HepG2 (cell line): ENCODE measurements around the gene MSMO1. TPM values are rescaled to one million over a fixed set of nuclear protein-coding genes. Genes with fewer than 3 reads are reported as not detected.

Experiments
- ATF6 ChIP-seq: sonication (generic); formaldehyde crosslinking; conservative IDR thresholded peaks from 2 replicates; pipeline ENCODE4 v1.4.0; 2020; ENCODE audit warnings: missing genetic modification reagents
- DNMT1 ChIP-seq: sonication (generic); formaldehyde crosslinking; IDR thresholded peaks from 2 replicates; pipeline ENCODE4 v1.5.1; 2020; ENCODE audit warnings: mild to moderate bottlenecking, missing genetic modification reagents
- FOXA3 ChIP-seq: IDR thresholded peaks from 2 replicates; pipeline ENCODE4 v1.6.1; 2016; ENCODE audit warnings: missing genetic modification reagents, missing compliant biosample characterization
- HES4 ChIP-seq: sonication (generic); formaldehyde crosslinking; IDR thresholded peaks from 2 replicates; pipeline ENCODE4 v1.9.0; 2021; ENCODE audit warnings: mild to moderate bottlenecking, missing genetic modification reagents, borderline replicate concordance
- MLLT10 ChIP-seq: sonication (generic); formaldehyde crosslinking; IDR thresholded peaks from 2 replicates; pipeline ENCODE4 v1.4.0; 2020; ENCODE audit warnings: missing genetic modification reagents
- PHF8 ChIP-seq: sonication (generic); formaldehyde crosslinking; IDR thresholded peaks from 2 replicates; pipeline ENCODE4 v1.5.0; 2020; ENCODE audit warnings: missing genetic modification reagents
- RXRA ChIP-seq: sonication (generic); formaldehyde crosslinking; IDR thresholded peaks from 2 replicates; pipeline ENCODE4 v1.5.1; 2020; ENCODE audit warnings: missing genetic modification reagents
- SPEN ChIP-seq: sonication (generic); formaldehyde crosslinking; IDR thresholded peaks from 2 replicates; pipeline ENCODE4 v1.5.1; 2020; ENCODE audit warnings: low read depth, mild to moderate bottlenecking, missing genetic modification reagents
- ZNF260 ChIP-seq: sonication (generic); formaldehyde crosslinking; IDR thresholded peaks from 2 replicates; pipeline ENCODE4 v1.4.0; 2020; ENCODE audit warnings: missing genetic modification reagents, low read depth, mild to moderate bottlenecking, borderline replicate concordance
- ZNF720 ChIP-seq: sonication (generic); formaldehyde crosslinking; IDR thresholded peaks from 2 replicates; pipeline ENCODE4 v1.4.0; 2020; ENCODE audit warnings: missing genetic modification reagents
- ZNF737 ChIP-seq: sonication (generic); formaldehyde crosslinking; IDR thresholded peaks from 2 replicates; pipeline ENCODE4 v1.5.0; 2020; ENCODE audit warnings: missing genetic modification reagents, mild to moderate bottlenecking, borderline replicate concordance
- ZNF878 ChIP-seq: sonication (generic); formaldehyde crosslinking; IDR thresholded peaks from 2 replicates; pipeline ENCODE4 v1.8.1; 2023; ENCODE audit warnings: mild to moderate bottlenecking, missing genetic modification reagents, moderate library complexity
- polyA plus RNA-seq, 8 experiments: library from polyadenylated mRNA; depleted of rRNA in 3 of 8; stranded (reverse) in 7 of 8; unstranded in 1 of 8; fragments of >200 nt; fragmentation: Illumina TruSeq in 4 of 8; extraction: Trizol in 4 of 8; gene quantifications; 2 replicates each; pipeline versions ENCODE4 v1.2.1 to v1.2.3, GENCODE V29; 2011 to 2016; ENCODE audit warnings: low read depth in 4 of 8, missing spikeins in 1 of 8, mixed read lengths in 1 of 8; ENCODE audit not compliant: insufficient read depth in 1 of 8
- total RNA-seq, 5 experiments: library from RNA; depleted of rRNA; stranded (reverse); fragments of >200 nt; fragmentation: Illumina TruSeq; extraction: Trizol; gene quantifications; 2 replicates each; pipeline ENCODE4 v1.2.3, GENCODE V29; 2016; ENCODE audit warnings: low read depth in 1 of 5
- TF ChIP-seq, protein P1 (sequence below): sonication (generic); formaldehyde crosslinking; IDR thresholded peaks from 2 replicates; pipeline ENCODE4 v1.5.0; 2020; ENCODE audit warnings: mild to moderate bottlenecking, missing genetic modification reagents
- TF ChIP-seq, protein P2 (sequence below): sonication (generic); formaldehyde crosslinking; IDR thresholded peaks from 2 replicates; pipeline ENCODE4 v1.4.0; 2020; ENCODE audit warnings: missing genetic modification reagents, mild to moderate bottlenecking, borderline replicate concordance

MSMO1 gene
- total and polyA plus RNA-seq, 2 of the 13 experiments (the other 11 are each of a cell fraction or from before 2014, with no cell fraction given) = 98.1 to 216 TPM

DNA sequence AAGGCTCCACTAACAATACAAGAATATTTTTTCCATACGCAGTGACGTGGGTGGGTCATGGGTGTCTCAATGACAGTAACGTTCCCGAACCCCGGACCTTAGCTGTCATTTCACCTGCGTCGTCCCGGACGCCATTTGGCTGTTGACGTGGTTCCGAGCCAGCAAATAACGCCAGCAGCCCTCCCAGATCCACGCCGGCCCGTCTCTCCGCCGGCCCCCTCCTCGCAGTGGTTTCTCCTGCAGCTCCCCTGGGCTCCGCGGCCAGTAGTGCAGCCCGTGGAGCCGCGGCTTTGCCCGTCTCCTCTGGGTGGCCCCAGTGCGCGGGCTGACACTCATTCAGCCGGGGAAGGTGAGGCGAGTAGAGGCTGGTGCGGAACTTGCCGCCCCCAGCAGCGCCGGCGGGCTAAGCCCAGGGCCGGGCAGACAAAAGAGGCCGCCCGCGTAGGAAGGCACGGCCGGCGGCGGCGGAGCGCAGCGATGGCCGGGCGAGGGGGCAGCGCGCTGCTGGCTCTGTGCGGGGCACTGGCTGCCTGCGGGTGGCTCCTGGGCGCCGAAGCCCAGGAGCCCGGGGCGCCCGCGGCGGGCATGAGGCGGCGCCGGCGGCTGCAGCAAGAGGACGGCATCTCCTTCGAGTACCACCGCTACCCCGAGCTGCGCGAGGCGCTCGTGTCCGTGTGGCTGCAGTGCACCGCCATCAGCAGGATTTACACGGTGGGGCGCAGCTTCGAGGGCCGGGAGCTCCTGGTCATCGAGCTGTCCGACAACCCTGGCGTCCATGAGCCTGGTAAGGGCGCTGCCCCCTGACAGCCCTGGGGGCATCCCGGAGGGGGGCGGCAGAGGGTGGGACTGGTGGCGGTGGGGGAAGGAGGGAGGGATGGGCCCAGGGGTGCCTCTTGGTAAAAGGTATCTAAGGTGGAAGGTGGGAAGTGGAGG, 51.5 kb downstream of the MSMO1 start, which contains the start of gene CPE (continued):
- TF ChIP-seq DNMT1 (CRISPR knock-in tag) = no peak
- TF ChIP-seq SPEN (CRISPR knock-in tag) = peak; percentile 36; the same call in 1 of the 2 replicates
- peak; percentile 67 for TF ChIP-seq FOXA3 (CRISPR knock-in tag)
- TF ChIP-seq MLLT10 (CRISPR knock-in tag) = no peak
- no peak for TF ChIP-seq ZNF720
- TF ChIP-seq ZNF737 (CRISPR knock-in tag) = no peak
- peak; percentile 66; the same call in 1 of the 2 replicates for TF ChIP-seq RXRA (CRISPR knock-in tag)
- TF ChIP-seq, protein P1, sequence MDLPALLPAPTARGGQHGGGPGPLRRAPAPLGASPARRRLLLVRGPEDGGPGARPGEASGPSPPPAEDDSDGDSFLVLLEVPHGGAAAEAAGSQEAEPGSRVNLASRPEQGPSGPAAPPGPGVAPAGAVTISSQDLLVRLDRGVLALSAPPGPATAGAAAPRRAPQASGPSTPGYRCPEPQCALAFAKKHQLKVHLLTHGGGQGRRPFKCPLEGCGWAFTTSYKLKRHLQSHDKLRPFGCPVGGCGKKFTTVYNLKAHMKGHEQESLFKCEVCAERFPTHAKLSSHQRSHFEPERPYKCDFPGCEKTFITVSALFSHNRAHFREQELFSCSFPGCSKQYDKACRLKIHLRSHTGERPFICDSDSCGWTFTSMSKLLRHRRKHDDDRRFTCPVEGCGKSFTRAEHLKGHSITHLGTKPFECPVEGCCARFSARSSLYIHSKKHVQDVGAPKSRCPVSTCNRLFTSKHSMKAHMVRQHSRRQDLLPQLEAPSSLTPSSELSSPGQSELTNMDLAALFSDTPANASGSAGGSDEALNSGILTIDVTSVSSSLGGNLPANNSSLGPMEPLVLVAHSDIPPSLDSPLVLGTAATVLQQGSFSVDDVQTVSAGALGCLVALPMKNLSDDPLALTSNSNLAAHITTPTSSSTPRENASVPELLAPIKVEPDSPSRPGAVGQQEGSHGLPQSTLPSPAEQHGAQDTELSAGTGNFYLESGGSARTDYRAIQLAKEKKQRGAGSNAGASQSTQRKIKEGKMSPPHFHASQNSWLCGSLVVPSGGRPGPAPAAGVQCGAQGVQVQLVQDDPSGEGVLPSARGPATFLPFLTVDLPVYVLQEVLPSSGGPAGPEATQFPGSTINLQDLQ (CRISPR knock-in tag) = no peak
- TF ChIP-seq PHF8 (CRISPR knock-in tag) = peak; percentile 83
- TF ChIP-seq, protein P2, sequence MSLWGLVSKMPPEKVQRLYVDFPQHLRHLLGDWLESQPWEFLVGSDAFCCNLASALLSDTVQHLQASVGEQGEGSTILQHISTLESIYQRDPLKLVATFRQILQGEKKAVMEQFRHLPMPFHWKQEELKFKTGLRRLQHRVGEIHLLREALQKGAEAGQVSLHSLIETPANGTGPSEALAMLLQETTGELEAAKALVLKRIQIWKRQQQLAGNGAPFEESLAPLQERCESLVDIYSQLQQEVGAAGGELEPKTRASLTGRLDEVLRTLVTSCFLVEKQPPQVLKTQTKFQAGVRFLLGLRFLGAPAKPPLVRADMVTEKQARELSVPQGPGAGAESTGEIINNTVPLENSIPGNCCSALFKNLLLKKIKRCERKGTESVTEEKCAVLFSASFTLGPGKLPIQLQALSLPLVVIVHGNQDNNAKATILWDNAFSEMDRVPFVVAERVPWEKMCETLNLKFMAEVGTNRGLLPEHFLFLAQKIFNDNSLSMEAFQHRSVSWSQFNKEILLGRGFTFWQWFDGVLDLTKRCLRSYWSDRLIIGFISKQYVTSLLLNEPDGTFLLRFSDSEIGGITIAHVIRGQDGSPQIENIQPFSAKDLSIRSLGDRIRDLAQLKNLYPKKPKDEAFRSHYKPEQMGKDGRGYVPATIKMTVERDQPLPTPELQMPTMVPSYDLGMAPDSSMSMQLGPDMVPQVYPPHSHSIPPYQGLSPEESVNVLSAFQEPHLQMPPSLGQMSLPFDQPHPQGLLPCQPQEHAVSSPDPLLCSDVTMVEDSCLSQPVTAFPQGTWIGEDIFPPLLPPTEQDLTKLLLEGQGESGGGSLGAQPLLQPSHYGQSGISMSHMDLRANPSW (CRISPR knock-in tag) = no peak
- peak; percentile 63; the same call in 1 of the 2 replicates for TF ChIP-seq HES4 (CRISPR knock-in tag)
- no peak for TF ChIP-seq ATF6 (CRISPR knock-in tag)
- TF ChIP-seq ZNF878 (CRISPR knock-in tag) = no peak
- no peak for TF ChIP-seq ZNF260 (CRISPR knock-in tag)
